GM21390 (cell line): ENCODE measurements around the gene KCNMA1.

ENCODE experiments used
- ATAC-seq: cut with Tn5 transposase; IDR thresholded peaks from one replicate; pipeline ENCODE4 v1.9.1; 2021; ENCODE audit not compliant: unreplicated experiment

KCNMA1 gene

DNA sequence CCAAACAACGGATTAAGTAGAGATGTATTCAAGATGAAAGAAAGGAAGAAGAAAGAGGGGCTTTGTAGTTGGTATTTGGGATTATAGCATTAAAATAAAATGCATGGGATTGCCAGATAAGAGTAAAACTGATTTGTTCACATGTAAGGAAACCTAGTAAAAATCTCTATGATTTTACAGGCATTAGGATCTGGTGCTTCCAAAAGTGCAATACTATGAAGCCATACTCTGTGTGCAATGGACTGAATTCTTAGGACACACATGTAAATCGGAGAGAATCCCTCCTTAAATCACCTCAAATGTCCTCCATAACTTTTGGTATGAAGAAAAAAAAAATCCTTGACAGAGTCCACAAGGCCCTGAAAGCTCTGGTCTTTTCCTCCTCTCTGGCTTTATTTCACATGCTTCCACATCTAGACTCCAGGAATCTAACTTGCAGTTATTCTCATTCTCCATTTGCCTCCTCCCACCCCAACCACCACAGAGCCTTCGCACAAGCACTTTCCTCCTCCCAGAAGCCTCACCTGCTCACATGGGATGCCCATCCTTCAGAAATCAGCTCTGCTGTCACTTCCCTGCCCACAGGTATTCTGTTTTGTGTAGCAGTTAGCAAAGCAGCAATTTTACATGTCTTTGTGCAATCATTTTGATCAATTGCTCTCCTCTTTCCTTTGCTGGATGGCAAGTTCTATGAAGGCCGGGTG lies 378.3 kb downstream of the KCNMA1 start:
- no peak for ATAC-seq

DNA sequence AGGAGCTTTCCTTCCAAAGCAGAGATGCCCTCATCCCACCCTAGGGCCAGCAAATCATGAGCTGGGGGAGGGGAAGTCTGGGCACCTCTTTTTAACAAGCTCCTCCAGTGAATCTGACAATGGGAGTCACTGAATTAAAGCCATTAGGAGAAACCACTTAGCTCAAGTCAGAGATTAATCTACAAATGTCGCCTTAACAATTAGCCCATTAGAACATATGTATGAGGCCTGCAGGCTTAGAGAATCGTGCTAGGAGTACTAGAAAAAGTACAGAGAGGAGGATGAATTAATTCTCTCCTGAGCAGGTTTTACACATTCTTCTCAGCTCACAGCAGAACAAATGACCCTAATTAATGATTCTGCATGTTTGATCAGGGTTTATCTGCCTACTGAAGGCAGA lies 381.3 kb downstream of the KCNMA1 start:
- ATAC-seq, result no peak

DNA sequence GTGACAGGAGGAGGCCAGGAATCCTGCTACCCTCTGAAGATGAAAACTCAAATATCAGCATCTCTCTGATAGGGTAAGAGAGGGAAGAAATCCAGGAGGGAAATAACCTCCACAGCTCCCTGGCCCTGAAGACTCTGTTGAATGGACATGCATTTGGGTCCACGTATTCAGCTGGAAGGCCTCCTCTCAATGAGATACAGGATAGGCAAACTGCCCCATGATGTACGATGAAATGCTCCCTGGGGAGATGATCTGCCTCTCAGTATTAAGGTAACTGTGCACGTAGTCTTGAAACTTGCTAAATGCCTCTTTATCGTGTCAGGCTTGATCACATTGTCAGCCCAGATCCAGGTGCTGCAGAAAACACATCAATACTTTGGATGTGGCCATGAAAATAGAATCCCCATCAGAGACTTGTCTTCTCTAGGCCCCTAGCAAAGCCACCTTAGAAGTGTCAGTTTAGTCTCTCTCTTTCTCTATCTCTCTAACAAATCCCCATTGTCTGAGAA lies 384.0 kb downstream of the KCNMA1 start:
- no peak for ATAC-seq

DNA sequence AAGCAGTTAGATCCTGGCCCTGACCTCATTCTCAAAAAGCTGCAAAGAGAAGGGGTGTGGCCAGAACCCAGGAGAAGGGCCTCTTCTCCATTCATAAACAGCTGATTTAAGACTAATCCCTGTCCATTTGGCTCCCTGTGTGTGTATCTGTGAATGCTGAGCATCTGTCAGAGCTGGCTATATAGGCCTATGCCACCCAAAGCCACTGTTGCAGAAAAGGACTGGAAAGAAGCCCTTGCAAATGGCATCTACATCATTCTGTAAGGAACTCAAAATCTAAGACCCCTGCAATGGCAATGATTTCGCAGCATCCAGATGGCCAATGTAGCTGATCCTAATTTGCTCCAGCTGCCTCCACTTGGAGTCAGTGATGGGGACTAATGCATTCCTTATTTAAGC lies 384.5 kb downstream of the KCNMA1 start:
- no peak for ATAC-seq

DNA sequence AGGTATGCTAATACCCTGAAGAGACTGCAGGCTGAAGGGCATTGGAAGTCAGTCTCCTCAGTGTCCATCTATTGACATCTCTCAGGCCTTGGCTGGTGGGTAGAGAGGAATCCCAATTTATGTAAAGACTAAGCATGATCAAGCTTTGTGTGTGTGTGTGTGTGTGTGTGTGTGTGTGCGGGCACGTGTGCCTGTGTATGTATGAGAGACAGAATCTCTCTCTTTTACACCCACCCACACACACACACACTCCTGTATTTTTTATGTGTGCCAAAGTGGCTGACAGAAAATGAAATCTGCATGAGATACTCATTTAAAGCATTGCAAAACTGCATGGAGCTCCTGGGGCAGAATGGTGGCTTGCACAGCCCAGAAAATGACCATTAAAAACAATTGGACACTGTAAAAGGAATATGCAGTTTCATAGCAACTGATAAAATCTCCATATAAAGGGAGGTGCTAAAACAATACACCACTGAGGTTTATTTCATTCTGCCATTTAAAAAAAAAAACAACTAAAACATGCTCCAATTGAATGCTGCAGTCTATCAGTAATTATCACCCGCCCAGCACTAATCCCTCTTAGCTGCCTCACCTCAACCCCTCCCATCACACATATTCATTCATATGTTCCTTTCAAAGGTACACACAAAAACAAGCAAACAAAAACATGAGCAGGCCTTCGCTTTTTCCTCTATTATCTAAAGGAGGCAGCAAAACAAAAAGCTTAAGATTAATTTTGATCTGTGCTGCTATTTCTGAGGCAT lies 385.0 kb downstream of the KCNMA1 start:
- no peak for ATAC-seq

DNA sequence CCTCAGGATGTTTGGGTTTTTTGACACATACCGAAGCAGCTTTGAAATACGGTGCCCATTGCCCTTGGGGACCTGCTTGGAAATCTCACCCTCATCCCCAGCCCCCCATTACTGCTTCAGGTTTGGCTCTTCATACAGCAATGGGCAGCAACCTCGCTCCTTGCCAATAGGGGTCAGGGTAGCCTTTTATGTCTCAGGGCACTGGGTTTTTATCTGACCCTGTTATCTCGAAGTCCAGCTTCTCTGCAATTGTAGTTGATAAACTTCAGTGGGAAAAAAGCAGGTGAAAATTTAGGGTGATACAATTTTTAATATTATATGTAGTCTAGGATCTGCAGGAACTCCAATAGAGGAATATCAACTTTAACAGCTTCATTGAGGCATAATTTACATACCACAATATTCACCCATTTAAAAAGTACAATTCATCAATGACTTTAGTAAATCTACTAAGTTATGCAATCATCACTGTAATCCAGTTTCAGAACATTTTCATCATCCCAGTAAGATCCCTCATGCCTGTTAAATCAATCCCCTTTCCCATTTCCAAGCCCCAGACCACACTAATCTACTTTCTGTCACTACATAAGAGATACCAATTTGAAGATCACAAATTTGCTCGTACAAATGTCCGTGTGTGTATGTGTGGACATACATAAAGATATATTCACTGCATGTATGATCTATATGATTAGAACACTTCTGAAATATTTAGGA lies 386.2 kb downstream of the KCNMA1 start:
- no peak for ATAC-seq

DNA sequence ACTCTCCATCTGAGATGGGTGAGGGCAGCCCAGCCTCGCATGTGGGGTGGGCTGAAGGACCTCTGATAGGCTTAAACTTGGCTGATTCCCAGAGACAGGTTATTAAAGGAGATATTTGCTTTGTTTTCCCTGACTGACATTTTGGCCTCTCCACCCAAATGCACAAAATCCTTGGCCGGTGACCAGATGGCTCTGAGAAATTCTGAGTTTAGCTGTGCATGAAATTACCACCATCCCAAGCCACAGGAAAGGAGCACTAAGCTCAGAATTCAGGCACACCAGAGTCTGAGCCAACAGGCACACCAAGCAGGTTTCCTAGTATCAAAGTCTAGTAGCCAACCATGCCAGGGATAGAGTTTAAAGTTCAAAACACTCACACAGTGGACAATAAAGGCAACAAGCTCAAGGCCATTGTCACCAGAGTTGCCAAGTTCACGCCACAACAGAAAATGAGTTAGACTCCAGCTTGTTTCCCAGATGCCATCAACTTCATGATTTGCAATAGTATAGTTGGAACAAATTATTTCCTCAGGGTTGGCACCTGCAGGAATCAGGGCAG lies 387.6 kb downstream of the KCNMA1 start:
- no peak for ATAC-seq

DNA sequence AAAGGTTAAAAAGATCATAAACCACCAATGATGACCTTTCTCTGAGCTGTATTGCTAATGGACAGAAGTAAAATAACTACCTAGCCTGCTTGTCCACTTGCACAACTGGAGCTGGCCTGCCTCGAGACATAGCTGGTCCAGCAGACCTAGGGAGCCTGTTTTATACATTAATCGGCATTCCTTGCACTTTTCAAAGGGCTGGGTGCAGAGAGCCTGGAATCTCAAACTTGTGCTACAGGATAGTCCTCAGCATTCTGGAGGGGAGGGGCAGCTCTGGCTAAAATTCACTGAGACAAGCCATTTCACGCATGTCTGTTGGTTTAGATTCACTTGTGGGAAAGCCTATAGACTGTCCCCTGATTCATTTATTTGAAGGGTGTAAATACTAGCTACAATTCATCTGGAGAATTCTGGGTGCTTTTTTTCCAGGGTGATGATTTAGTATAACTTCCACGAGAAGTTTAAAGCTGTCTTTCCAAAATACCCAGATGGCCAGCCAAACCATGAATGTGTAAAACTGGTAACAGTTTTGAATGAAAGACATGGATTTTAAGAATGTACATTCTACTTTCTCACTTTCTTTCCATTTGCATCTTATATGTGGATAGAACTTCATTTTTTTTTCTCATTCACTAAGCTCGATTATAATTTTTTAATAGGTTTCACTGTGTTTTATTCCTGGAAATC lies 389.4 kb downstream of the KCNMA1 start:
- ATAC-seq, result no peak

DNA sequence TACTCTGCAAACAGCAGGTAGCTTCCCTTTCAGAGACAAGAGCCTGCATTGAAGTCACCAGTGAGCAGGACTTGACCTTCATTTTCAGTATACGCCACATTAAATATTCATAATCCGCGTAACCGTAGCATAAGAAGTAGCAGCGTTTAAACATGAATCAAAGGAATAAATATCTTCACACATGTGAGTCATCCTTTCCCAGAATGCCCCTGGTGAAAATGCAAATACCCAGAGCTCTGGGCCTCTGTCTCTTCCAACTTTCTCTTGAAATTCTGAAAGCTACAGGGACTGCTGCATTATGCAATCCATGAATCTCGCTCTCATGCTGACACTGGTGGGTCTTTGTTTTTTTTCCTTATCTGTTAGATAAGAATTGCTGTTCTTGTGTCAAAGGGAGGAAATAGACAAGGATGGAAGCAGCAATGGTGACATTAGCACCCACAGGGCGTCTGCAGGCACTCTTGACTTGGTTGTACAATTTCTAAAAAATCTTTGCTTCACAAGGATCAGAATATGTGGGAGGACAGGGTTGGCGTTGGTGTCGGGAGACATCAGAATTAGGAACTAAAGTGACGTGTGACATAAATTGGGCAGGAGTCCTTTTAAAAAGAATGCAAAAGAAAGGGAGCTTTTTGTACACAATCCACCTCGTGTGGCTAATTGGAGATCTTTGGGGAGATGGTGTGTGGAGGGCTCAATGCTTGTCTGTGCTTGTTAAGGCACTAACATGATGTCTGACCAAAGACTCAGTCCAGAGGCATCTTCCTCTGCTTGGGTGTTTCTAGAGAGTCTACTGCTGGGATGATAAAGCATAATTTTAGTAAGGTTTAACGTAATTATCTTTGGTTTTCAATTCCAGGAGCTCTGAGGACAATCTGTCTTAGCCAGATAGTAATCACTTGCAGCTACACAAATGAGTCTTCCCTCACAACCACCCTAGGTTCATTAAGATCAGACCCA lies 390.3 kb downstream of the KCNMA1 start:
- ATAC-seq, result no peak

DNA sequence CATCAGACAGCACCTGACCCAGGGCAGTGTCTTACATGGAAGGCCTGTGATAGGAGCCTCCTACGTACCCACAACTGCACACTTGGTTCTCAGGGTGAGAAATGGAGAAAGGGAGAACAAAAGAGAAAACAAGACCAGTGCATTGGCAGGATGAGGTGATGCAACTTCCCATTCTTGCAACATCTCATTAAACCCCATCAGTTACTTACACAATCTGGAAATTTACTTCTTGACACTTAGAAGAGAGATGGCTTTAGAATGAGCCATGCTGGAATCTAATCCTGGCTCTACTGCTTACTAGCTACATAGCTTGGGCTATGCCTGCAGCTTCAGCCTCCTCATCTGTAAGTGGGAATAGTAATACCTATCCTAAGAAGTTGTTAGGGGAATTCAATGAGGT lies 391.7 kb downstream of the KCNMA1 start:
- no peak for ATAC-seq

DNA sequence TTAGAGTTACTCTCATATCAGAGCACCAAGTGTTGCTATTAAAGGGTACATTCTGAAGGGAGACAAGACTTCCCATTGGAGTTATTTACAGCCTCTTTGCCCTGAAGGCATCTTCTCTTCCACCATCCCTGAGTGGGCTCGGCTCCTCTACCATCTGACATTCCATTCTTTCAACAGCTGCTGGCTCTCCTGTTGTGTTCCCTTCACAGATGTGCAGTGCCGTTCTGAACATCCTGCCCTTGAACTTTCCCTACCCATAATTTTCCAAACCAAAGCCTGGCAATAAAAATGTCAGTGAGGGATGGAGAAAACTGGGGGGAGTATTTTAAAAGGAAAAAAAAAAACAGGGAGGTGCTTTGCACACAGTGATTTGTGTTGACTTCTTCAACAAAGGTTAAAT lies 392.9 kb downstream of the KCNMA1 start:
- ATAC-seq, result no peak

DNA sequence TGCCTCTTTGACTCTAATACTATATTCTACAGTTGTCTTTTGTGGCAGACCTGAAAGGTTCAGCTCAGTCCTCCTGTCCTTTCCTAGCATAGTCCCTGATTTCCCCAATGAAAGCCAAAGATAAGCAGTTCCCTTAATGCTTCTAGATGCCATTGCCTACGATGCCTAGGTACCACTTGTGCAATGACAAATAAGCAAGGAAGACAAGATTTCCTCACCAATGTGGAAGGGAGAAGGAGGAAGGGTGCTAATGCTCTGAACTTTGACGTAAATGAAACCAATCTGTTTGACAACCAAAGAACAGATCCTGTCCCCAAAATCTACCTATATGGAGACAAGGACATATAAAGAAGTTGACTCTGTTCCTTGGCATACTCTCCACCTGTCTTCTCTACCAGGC lies 393.3 kb downstream of the KCNMA1 start:
- ATAC-seq, result no peak

DNA sequence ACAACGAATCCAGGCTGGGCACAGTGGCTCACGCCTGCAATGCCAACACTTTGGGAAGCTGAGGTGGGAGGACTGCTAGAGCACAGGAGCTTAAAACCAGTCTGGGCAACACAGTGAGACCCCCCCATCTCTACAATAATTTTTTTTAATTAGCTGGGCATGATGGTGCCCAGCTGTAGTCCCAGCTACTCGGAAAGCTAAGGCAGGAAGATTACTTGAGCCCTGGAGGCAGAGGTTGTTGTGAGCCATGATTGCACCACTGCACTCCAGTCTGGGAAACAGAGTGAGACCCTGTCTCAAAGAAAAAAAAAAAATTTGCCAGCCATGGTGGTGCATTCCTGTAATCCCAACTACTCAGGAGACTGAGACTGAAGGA lies 396.3 kb downstream of the KCNMA1 start:
- no peak for ATAC-seq

DNA sequence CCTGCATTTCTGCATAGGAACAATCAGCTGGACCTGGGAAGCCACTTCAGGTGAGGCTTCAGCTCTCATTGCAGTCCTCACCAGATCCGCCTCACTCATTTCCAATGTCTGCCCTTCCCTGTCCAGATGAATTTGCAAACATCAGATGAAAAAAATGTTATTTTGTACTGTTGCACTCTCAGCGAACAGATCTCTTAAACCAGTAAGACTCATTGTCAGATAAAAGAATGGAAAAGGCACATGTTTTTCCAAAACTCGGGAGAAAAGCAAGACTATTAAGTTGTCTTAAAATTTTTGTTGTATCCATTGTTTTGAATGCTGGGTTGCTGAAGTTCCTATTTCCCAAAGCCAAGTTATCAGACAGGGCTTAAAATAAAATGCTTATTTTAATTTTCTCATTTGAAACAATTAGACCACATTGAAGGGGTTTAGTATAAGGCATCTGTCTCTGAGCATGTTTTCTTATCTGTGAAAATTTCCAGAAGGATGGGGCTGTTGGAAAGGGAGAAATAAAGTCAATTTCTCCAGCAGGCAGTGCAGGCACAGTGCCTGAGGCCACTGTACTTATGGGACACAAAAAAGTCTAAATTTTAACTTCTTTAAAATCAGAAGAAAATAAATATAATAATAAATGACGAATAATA lies 396.8 kb downstream of the KCNMA1 start:
- no peak for ATAC-seq

DNA sequence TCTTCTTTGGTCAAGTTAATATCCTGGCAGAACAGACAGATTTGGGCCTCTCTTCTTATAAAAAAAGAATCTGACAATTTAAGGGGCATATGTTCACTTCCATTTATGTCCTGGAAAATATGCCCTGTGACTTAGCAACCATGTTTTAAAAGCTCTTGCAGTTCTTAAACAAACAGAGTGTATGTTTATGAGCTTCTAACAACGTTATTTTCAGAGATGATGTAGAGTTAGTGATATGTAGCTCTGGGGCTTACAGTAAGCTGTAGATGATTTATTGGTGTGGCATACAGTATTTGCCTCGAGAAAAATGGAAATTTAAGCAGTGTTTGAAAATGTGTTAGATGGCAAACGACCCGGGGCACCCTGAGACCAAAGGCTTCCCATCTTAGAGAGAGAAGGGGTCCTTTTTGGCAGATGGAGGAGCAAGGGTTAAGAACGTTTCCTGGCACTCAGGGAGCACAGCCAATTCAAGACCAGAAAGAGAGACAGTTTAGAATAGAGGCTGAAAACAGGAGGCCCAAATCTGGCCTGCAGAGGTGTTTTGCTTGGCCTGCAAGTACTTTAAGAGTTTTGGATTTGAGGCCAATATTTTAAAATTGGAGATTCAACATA lies 397.5 kb downstream of the KCNMA1 start:
- ATAC-seq, result no peak

DNA sequence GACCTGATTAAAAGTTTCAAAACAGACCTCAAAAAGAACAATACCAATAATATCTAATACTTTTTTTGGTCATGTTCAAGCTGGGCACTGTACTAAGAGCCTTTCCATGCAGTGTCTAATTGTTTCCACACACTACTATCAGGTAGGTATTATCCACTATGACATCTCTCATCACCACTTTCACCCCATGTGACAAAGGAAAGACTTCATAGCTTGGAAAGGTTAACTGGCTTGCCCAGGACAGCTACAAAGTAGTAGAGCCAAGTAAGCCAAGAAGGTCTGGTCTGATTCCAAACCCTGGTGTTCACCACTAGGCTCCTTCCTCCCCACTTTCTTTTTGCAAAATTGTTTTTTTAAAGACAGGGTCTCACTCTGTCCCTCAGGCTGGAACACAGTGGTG lies 400.5 kb downstream of the KCNMA1 start:
- ATAC-seq, result no peak

DNA sequence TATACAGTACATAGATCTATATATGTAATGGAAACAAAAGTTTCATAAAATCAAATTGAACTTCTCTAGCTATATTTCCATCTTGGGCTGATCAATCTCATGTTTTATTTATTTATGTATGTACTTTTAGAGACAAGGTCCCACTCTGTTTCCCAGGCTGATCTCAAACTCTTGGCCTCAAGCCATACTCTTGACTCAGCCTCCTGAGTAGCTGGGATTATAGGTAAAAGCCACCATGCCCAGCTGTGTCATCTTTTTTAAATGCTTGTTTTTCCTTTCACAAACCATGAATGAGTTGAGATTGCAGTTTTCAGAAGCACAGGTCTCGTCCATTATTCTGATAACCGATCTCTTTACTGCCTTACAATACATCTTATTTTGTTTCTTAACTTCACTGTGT lies 400.9 kb downstream of the KCNMA1 start:
- ATAC-seq, result no peak

DNA sequence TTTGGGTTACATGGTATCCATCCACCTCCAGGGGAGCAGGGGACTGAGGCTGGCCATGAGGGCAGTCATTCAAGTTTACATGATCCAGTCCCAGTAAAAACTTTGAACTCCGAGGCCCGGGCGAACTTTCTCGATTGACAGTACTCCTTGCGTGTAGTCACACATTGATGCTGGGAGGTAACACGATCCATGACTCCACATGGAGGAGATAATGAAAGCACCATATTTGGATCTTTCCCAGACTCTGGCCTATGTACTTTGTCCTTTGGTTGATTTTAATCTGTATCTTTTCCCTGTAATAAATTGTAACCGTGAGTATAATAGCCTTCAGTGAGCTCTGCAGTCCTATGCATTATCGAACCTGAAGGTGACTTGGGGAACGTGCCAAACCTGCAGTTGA lies 401.6 kb downstream of the KCNMA1 start:
- ATAC-seq, result no peak

DNA sequence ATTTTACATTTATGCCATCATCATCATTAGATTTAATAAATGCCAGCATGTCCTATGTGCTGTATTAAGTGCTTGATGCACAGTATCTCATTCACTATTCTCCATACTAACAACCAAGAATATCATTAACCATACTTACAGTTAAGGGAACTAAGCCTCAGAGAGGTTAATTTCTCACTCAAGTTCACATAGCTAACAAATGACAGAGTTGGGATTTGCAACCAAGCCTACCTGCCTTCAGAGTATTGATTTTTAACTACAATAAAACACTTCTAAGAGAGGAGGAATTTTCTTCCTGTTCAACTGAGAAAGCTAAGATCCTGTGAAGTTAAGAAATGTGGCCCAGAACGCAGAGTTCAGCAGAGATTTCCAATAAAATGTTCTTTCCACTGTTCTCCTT lies 403.0 kb downstream of the KCNMA1 start:
- no peak for ATAC-seq
